ENCODE results near the gene MRPS11. TPM values are rescaled to one million over a fixed set of nuclear protein-coding genes. Genes with fewer than 3 reads are reported as not detected.

Gene MRPS11
- total and polyA plus RNA-seq, 9 of the 15 experiments (the other 6 are each of a cell fraction or from before 2014, with no cell fraction given): 28.3 to 83.2 (median 53.1) TPM

- TF ChIP-seq ELF1 (tag; IDR thresholded peaks at IDR 0.05) (no peak), CHD4 (IDR thresholded peaks at IDR 0.05; ENCODE audit: insufficient read depth, insufficient replicate concordance, low read depth, low read length, poor library complexity, severe bottlenecking) (no peak), ZNF165 (CRISPR knock-in tag; IDR thresholded peaks at IDR 0.05; ENCODE audit: borderline replicate concordance) (no peak), HCFC1 (IDR thresholded peaks at IDR 0.05; ENCODE audit: low read depth, low read length) (no peak)
Observed at GRCh38 chr15:88465633-88466224, 1.8 kb upstream of the MRPS11 start (continued).

- H3K9ac ChIP-seq (ENCODE audit: insufficient read depth in 1 of 2, low read depth in 2 of 2, low read length in 2 of 2): peak overlapping the region; percentile 94 to 99
- intact Hi-C loops (cut with micrococcal nuclease): no loop called here
- POLR2A ChIA-PET: interaction anchor here (0.6 to 1.3 kb wide), 10 partner anchors 10 to 250 kb away, joined by 3 to 16 read pairs (median 4); no protein-coding TSS in a partner anchor
- CTCF ChIA-PET (ENCODE audit: low intra/inter-chr PET ratio): no interaction called here
- in situ Hi-C loops (cut with MboI): no loop called here
- peaks cover 69% of the 10 kb centered on the region for H3K36me3 ChIP-seq (ENCODE audit: control insufficient read depth, insufficient read depth, low read length)
- DNase-seq (ENCODE audit: extremely low read depth in 1 of 4, low spot score in 3 of 4) (peak; percentile 27 to 51 (median 38)), FAIRE-seq (no peak), ATAC-seq (peak; percentile 34)
- peak overlapping the region; percentile 88 for H3K4me3 ChIP-seq
- 2% methylated on average over 17 of the region's 17 CpGs for WGBS (ENCODE audit: insufficient coverage, low coverage, missing lambda C conversion rate)
- H3K4me2 ChIP-seq (ENCODE audit: insufficient read depth, low read length): peak overlapping the region; percentile 99
- peak overlapping the region; percentile 99 for H3K27ac ChIP-seq (ENCODE audit: extremely low read depth, low read depth, low read length)
- peak overlapping the region; percentile 97 for H2AFZ ChIP-seq (ENCODE audit: low read depth, low read length)
- BruUV-seq (replicated peaks): TSS peak; percentile 64
- no peaks in the 10 kb centered on the region for H4K20me1 ChIP-seq (replicated peaks; ENCODE audit: control insufficient read depth, insufficient read depth, low read length)
- H3K9me3 ChIP-seq (replicated peaks; ENCODE audit: control insufficient read depth, insufficient read depth, low read depth, low read length): no peaks in the 10 kb centered on the region
- no peaks in the 10 kb centered on the region for H3K27me3 ChIP-seq (ENCODE audit: control insufficient read depth in 2 of 2, insufficient read depth in 2 of 2, low read length in 2 of 2)
- H3K9me1 ChIP-seq (ENCODE audit: control insufficient read depth, insufficient read depth, low read length): no peaks in the 10 kb centered on the region
- H3K4me1 ChIP-seq (replicated peaks in 1 of 2; ENCODE audit: control insufficient read depth in 2 of 2, insufficient read depth in 2 of 2, low read length in 2 of 2): peaks cover 5 to 15% of the 10 kb centered on the region in 2 experiments; a peak in 4 of 5 replicates
- peaks cover 50% of the 10 kb centered on the region for H3K79me2 ChIP-seq (ENCODE audit: control insufficient read depth, insufficient read depth, low read length)
- 0 out of 2 replicates have a peak, but pooled peaks have one; percentile 11 for TF ChIP-seq ZNF263 (CRISPR knock-in tag; IDR thresholded peaks at IDR 0.05; ENCODE audit: borderline replicate concordance)
- TF ChIP-seq HMGXB4 (CRISPR knock-in tag; IDR thresholded peaks at IDR 0.05): 0 out of 2 replicates have a peak, but pooled peaks have one; percentile 50
- peak in 1 of 2 experiments; percentile 29; a peak in 1 of 4 replicates for TF ChIP-seq KDM1A (IDR thresholded peaks at IDR 0.05)
- TF ChIP-seq THAP12 (CRISPR knock-in tag; IDR thresholded peaks at IDR 0.05): no peak
- peak; percentile 66 for TF ChIP-seq CHD1 (IDR thresholded peaks at IDR 0.05; ENCODE audit: low read length)
- TF ChIP-seq CTCF (IDR thresholded peaks at IDR 0.05 in 2 of 3, conservative IDR thresholded peaks at IDR 0.05 in 1 of 3; ENCODE audit: insufficient read depth in 2 of 3, low read depth in 1 of 3, low read length in 3 of 3): peak; percentile 7 to 49 (median 40); a peak in 4 of 6 replicates
- 0 out of 2 replicates have a peak, but pooled peaks have one; percentile 4 for TF ChIP-seq FOXK1 (CRISPR knock-in tag; IDR thresholded peaks at IDR 0.05; ENCODE audit: borderline replicate concordance)
- peak; percentile 1; the same call in 1 of the 2 replicates for TF ChIP-seq CBFB (CRISPR knock-in tag; IDR thresholded peaks at IDR 0.05)
Observed at GRCh38 chr15:88467935-88468528, 524 bp downstream of the MRPS11 start.

Data from K562 (cell line).